ACC112 (cell line): ENCODE data around the gene ATP2B2.

Source experiments
- H2AFZ ChIP-seq: fragments of 200-600 bp; sonication (generic); one replicate; pipeline ENCODE4 v1.6.0; 2017; ENCODE audit warnings: antibody characterized with exemption, low read length; ENCODE audit not compliant: unreplicated experiment
- H3K27ac ChIP-seq: fragments of 200-600 bp; sonication (generic); 2 replicates; pipeline ENCODE4 v1.5.1; 2014; ENCODE audit warnings: low read depth, mild to moderate bottlenecking, antibody characterized with exemption, low read length, moderate library complexity
- H3K27me3 ChIP-seq: fragments of 200-600 bp; sonication (generic); 2 replicates; pipeline ENCODE4 v1.6.1; 2014; ENCODE audit warnings: mild to moderate bottlenecking, antibody characterized with exemption, low read length, moderate library complexity, mixed read lengths; ENCODE audit not compliant: insufficient read depth
- H3K36me3 ChIP-seq: fragments of 200-600 bp; sonication (generic); 2 replicates; pipeline ENCODE4 v1.6.1; 2016; ENCODE audit warnings: mild to moderate bottlenecking, antibody characterized with exemption, low read length, moderate library complexity, mixed read lengths; ENCODE audit not compliant: insufficient read depth
- H3K4me1 ChIP-seq: fragments of 200-600 bp; sonication (generic); one replicate; pipeline ENCODE4 v1.6.1; 2016; ENCODE audit warnings: low read length, mixed read lengths; ENCODE audit not compliant: insufficient read depth, unreplicated experiment, control insufficient read depth
- H3K4me3 ChIP-seq: fragments of 200-600 bp; sonication (generic); 2 replicates; pipeline ENCODE4 v1.5.1; 2014; ENCODE audit warnings: mild to moderate bottlenecking, low read depth, low read length
- H3K79me2 ChIP-seq: fragments of 200-600 bp; sonication (generic); one replicate; pipeline ENCODE4 v1.6.0; 2016; ENCODE audit warnings: low read length; ENCODE audit not compliant: control insufficient read depth, unreplicated experiment, insufficient read depth

ATP2B2 gene

DNA sequence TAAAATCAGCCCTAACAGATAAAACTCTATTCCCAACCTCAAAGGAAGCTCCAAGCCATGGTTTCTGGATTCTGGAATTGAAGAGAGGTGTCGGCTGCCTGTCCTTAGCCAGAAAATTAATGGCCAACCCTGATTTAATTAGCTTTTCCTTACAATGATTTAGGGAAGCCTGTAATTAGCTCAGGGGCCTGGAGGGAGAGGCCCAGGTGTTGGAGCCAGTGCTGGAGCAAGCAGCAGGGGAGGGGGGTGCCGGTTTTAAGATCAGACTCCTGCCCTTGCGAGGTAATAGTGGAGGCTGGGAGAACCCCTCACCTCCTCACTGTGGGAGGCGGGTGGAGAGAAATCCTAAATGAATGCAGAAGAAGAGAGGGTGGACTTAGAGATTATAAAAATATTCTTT is 14.7 kb upstream of the ATP2B2 start:
- no peak overlapping the region for H3K27ac ChIP-seq
- H3K36me3 ChIP-seq = no peaks in the 10 kb centered on the region
- H2AFZ ChIP-seq = no peak overlapping the region
- no peaks in the 10 kb centered on the region for H3K79me2 ChIP-seq
- H3K27me3 ChIP-seq = peaks cover 86% of the 10 kb centered on the region
- H3K4me1 ChIP-seq = no peaks in the 10 kb centered on the region
- H3K4me3 ChIP-seq = no peak overlapping the region

DNA sequence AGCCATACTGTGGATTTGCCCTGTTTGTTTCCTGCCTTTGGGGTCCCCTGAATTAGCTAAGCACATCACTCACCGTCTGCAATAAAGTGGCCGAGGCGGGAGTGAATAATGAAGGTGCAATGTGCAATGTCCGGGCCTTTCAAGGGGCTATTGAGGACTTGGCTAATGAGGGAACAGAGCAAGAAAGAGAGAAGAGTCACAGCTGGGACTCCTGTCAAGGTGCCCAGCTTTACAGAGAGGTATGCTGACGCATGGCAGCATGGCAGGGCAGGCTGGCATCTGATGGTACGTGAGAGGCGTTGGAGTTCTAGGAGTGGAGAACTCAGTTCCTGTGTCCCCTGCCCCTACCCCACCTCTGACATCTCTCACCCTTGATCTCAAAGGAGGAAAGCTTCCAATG is 13.8 kb upstream of the ATP2B2 start:
- H3K27ac ChIP-seq = no peak overlapping the region
- no peaks in the 10 kb centered on the region for H3K4me1 ChIP-seq
- H3K79me2 ChIP-seq = no peaks in the 10 kb centered on the region
- peaks cover 78% of the 10 kb centered on the region for H3K27me3 ChIP-seq
- H2AFZ ChIP-seq = no peak overlapping the region
- H3K36me3 ChIP-seq = no peaks in the 10 kb centered on the region
- no peak overlapping the region for H3K4me3 ChIP-seq

DNA sequence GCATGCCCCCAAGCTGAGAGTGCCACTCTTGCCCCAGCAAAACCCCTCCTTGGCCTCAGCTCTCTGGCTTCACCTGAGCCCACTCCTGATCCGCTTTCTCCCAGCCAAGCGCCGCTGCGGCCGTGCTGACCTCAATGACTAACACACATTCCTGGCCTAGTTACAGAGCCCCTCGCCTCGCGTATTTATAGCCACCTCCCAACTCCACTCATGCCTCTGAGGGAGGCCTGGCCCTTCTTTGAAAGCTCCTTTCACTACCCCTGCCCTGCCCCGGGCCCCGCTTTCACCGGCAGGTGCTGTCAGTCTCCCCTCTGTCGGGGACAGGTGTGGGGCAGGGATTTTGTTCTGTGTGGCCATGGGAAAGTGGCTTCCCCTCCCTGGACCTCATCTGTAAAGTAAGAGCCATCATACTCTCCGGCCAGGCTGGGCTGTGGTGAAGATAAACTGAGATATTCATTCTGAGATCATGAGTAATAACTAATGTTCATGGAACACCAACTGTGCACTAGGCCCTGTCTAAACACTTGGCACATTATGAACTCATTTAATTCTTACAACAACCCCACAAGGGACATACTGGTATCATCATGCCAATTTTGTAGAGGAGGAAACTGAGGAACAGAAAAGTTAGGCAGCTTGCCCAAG is 13.2 kb upstream of the ATP2B2 start:
- Histone ChIP-seq H3K79me2 (no peaks in the 10 kb centered on the region), H3K27me3 (peaks cover 71% of the 10 kb centered on the region), H3K27ac (no peak overlapping the region), H3K36me3 (no peaks in the 10 kb centered on the region), H3K4me3 (no peak overlapping the region), H2AFZ (no peak overlapping the region), H3K4me1 (no peaks in the 10 kb centered on the region)

DNA sequence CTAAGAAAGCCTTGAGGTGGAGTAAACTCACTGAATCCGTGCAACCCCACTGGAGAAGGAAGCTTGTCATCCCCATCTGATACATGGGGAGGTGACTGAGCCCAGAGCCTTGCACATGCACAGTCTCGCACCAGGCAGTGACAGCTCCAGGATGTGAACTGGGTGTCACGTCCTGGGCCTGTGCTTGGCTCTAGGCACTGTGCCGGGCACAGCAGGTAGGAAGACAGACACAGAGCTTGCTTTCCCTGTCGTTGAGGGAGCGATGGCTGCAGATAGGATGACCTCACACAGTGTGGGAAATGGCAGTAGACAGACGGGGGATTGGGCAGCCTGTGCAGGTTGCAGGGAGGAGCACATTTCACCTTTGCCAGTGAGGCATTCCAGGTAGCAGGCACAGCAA is 12.2 kb upstream of the ATP2B2 start:
- no peak overlapping the region for H3K27ac ChIP-seq
- no peaks in the 10 kb centered on the region for H3K4me1 ChIP-seq
- no peak overlapping the region for H3K4me3 ChIP-seq
- H2AFZ ChIP-seq = no peak overlapping the region
- no peaks in the 10 kb centered on the region for H3K79me2 ChIP-seq
- H3K27me3 ChIP-seq = peaks cover 61% of the 10 kb centered on the region
- H3K36me3 ChIP-seq = no peaks in the 10 kb centered on the region

DNA sequence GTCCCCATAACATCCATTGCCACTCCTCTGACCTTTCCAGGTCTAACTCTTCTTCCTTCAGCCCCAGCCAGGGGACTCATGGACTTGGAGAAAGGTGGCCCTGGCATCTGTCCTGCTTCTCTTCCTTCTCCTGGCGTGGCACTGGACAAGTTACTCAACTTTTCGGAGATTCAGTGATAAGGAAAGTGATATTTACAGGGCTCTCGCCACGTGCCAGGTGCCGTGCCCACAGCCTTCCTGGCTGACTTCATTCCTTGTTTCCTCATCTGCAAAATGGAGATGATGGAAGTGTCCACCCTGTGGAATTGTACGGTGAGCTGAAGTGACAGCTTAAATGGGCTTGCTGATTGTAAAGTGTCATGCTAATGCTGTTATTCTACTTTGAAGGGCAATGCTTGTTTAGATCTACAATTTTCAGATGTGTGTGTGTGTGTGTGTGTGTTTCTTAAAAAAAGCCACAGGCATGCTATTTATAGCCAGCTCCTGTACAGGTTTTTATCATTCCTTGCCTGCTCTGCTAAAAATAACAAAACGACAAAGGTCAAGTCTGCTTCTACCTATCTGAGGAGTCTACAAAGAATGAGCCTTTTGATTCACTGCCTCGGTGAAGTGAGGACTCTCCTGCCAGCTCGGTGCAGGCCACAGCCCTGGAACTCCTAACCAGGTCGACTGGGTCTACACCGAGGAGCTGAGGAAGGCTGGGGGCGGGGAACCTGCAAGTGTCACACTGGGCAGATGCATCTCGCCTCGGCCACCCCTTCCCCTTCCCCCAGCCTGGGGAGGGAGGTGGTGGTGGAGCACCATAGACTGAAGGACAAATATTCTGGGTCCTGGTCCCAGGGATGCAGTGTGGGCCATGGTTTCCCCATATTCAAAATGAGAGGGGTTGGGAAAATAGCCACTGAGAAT is 11.4 kb upstream of the ATP2B2 start:
- H3K27me3 ChIP-seq = peaks cover 53% of the 10 kb centered on the region
- no peak overlapping the region for H3K27ac ChIP-seq
- H3K36me3 ChIP-seq = no peaks in the 10 kb centered on the region
- peaks cover 6% of the 10 kb centered on the region for H3K4me1 ChIP-seq
- H3K4me3 ChIP-seq = no peak overlapping the region
- H2AFZ ChIP-seq = no peak overlapping the region
- no peaks in the 10 kb centered on the region for H3K79me2 ChIP-seq

DNA sequence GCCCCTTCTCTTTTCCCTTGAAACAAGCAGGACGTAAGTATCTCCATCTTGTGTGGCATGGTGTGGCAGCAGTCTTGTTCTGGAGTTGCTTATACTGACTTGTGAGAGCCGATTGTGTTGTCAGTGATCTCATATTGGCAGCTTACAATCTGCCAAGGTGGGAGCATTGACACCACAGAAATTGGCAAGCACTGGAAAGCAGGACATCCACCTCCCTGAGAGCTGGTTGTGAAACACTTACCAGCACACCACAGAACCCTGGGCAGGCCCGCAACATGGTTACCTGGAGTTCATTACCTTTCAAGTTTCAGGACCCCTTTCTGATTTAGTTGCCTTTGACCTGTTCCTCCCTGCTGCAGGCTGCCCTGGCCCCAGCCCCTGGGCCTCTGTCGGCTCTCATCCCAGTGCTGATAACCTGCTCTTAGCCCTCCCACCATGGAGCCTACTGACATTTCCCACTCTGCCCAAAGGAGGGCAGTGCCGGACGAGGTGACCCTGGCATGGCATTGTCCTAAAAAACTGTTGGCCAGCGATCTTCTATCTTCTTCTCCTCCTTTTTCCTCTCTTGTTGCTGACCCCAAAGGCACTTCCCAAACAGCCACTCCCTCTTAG is 10.6 kb upstream of the ATP2B2 start:
- H3K27me3 ChIP-seq = peaks cover 52% of the 10 kb centered on the region
- H3K4me3 ChIP-seq = no peak overlapping the region
- no peaks in the 10 kb centered on the region for H3K79me2 ChIP-seq
- no peak overlapping the region for H2AFZ ChIP-seq
- no peaks in the 10 kb centered on the region for H3K36me3 ChIP-seq
- H3K27ac ChIP-seq = no peak overlapping the region
- peaks cover 6% of the 10 kb centered on the region for H3K4me1 ChIP-seq

DNA sequence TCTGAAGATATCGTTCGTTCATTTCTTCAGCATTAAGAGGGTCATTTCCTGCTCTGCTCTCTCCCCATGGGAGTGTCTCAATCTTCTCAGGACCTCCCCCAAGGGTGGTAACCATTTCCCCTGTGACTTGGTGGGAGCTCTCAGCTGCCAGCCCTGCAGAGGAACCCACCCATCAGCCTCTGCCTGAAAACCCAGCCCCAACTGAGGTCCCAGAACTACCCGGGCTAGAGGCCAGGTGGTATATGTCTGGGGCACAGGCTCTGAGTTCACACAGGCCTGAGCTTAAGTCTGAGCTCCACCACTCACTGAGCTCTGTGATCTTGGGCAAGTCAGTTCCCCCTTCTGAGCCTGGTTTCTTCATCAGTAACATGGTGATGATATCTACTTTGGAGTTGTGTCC is 10.0 kb upstream of the ATP2B2 start:
- H3K4me3 ChIP-seq = no peak overlapping the region
- H2AFZ ChIP-seq = no peak overlapping the region
- H3K36me3 ChIP-seq = no peaks in the 10 kb centered on the region
- no peaks in the 10 kb centered on the region for H3K79me2 ChIP-seq
- no peak overlapping the region for H3K27ac ChIP-seq
- H3K27me3 ChIP-seq = peaks cover 50% of the 10 kb centered on the region
- peaks cover 6% of the 10 kb centered on the region for H3K4me1 ChIP-seq

DNA sequence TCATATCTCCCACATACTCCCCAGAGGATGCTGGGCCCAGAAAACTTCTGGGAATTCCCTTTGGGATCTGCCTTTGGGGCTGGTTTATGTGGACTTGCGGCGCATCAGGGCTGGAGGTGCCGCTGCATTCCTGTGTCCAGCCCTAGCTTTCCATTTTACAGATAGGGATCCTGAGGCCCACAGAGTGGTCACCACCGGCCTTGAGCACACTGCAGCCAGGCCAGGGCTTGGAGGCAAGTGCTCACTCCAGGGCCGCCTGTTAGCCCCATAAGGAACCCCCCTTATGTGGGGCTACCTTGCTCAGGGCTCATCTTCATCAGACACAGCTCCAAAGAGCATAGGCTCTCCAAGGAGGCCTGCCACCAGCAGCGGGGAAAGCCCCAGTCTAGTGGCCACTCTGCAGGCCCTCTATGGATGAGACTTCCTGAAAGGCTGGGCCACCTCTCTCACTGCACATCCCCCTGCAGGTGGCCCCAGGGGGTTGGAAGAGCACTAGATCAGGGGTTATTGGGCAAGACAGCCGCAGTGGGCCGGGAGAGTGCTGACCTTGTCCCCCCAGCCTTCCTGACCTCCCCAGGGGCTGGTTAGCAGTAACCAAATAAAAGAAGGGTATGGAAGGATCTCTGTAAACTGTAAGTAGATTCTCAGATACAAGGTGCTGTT is 9.2 kb upstream of the ATP2B2 start:
- H3K27ac ChIP-seq = no peak overlapping the region
- peaks cover 6% of the 10 kb centered on the region for H3K4me1 ChIP-seq
- H3K36me3 ChIP-seq = no peaks in the 10 kb centered on the region
- H3K27me3 ChIP-seq = peaks cover 43% of the 10 kb centered on the region
- no peak overlapping the region for H2AFZ ChIP-seq
- H3K4me3 ChIP-seq = no peak overlapping the region
- no peaks in the 10 kb centered on the region for H3K79me2 ChIP-seq

DNA sequence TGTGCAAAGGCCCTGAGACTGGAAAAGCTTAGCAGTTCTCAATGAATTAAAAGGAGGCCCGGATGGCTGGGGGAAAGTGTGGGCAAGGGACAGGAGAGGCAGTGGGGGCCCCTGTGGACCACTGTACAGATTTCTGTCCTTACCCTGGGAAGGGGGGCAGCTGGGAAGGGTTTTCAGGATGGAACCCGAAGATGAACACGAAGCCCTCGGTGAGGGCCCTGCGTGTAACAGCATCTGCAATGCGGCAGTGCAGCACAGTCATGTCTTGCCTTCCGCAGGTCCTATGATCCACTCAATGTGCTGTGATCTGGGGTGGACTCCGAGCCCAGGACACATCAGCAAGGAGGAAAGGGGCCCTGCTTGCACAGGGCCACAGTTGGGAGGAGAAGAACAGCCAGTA is 7.9 kb upstream of the ATP2B2 start:
- Histone ChIP-seq H3K79me2 (no peaks in the 10 kb centered on the region), H3K27ac (no peak overlapping the region), H3K36me3 (no peaks in the 10 kb centered on the region), H3K4me3 (no peak overlapping the region), H2AFZ (no peak overlapping the region), H3K27me3 (peaks cover 30% of the 10 kb centered on the region), H3K4me1 (peaks cover 6% of the 10 kb centered on the region)

DNA sequence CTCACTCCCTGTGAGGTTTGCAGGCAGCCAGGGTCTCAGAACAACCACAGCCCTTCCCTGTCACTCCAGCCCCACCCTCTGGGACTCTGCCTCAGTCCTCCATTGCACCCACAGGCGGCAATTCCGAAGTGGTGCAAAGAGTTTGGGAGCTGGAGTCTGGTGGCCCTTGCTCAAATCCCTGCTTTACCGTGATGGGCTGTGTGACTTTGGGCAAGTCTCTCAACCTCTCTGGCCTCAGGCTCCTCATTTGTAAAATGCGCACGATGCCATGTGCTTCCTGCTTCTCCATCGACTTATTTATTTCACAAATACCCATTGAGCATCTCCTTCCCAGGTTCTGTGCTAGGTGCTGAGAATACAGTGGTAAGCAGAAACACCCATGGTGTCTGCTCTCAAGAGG is 7.3 kb upstream of the ATP2B2 start:
- Histone ChIP-seq H3K36me3 (no peaks in the 10 kb centered on the region), H3K4me1 (peaks cover 6% of the 10 kb centered on the region), H3K4me3 (no peak overlapping the region), H3K27ac (no peak overlapping the region), H3K79me2 (no peaks in the 10 kb centered on the region), H2AFZ (no peak overlapping the region), H3K27me3 (peaks cover 31% of the 10 kb centered on the region)
